Tibial nerve (tissue), 3 donors: ENCODE measurements around the gene ITPKC.

Source experiments
- POLR2A ChIP-seq, 2 donors: fragments of 450-650 bp; IDR thresholded peaks; one replicate each; pipeline ENCODE4 v1.6.1; 2017; ENCODE audit warnings: antibody characterized with exemption in 2 of 2, mild to moderate bottlenecking in 2 of 2, moderate library complexity in 2 of 2
- TF ChIP-seq, protein P1 (sequence below), 5 experiments: fragments of 200-600 bp in 3 of 5; fragments of 450-650 bp in 2 of 5; sonication (generic) in 3 of 5; IDR thresholded peaks; one replicate each; pipeline ENCODE4 v1.5.1; 2016 to 2019; ENCODE audit warnings: antibody characterized with exemption in 5 of 5, mild to moderate bottlenecking in 3 of 5, moderate library complexity in 2 of 5

DNA sequence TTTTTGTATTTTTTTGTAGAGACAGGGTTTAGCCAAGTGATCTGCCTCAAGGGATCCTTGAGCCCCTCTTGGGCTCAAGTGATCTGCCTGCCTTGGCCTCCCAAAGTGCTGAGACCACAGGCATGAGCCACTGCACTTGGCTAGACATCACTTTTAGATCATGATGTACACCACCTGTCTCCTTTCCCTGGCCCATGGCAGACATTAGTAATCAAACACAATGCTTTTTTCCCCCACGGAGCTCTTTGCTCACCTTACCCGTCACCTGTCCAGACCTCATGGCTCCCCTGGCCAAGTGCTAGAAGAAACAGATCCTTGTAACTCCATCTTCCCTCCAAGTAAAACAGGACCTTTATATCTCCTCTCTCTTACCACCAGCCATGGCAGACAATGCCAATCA, 44.9 kb upstream of the ITPKC start:
- TF ChIP-seq POLR2A (IDR thresholded peaks at IDR 0.05), result no peak
- TF ChIP-seq, protein P1, sequence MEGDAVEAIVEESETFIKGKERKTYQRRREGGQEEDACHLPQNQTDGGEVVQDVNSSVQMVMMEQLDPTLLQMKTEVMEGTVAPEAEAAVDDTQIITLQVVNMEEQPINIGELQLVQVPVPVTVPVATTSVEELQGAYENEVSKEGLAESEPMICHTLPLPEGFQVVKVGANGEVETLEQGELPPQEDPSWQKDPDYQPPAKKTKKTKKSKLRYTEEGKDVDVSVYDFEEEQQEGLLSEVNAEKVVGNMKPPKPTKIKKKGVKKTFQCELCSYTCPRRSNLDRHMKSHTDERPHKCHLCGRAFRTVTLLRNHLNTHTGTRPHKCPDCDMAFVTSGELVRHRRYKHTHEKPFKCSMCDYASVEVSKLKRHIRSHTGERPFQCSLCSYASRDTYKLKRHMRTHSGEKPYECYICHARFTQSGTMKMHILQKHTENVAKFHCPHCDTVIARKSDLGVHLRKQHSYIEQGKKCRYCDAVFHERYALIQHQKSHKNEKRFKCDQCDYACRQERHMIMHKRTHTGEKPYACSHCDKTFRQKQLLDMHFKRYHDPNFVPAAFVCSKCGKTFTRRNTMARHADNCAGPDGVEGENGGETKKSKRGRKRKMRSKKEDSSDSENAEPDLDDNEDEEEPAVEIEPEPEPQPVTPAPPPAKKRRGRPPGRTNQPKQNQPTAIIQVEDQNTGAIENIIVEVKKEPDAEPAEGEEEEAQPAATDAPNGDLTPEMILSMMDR (IDR thresholded peaks at IDR 0.05), result no peak
